Measurements from ENCODE around the gene SESN3.
A peak's percentile ranks its signal among the peaks of the same experiment; 100 is the strongest.

- peak in 1 of 2 donors; percentile 79 for TF ChIP-seq POLR2AphosphoS5 (IDR thresholded peaks at IDR 0.05; ENCODE audit: insufficient read depth in 1 of 2, low read depth in 1 of 2)
- TF ChIP-seq CTCF (IDR thresholded peaks at IDR 0.05) = no peak
- no peak for TF ChIP-seq POLR2A (IDR thresholded peaks at IDR 0.05)
Measured at GRCh38 chr11:95245038-95245437, 14.0 kb upstream of the SESN3 start.

Data from vagina (tissue), 2 donors.